Measurements from ENCODE around the gene ALKBH4.

Gene ALKBH4

DNA sequence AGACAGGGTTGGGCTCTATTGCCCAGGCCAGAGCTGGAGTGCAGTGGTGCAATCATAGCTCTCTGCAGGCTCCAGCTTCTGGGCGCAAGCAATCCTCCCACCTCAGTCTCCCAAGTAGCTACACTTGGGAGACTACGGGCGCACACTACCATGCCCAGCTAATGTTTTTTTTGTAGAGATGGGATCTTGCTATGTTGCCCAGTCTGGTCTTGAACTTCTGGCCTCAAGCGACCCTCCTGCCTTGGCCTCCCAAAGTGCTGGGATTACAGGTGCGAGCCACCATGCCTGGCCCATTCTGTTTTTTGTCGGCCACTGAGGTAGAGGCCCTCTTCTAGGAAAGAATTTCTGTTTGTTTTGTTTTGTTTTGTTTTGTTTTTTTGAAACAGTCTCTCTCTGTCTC lies 12.2 kb downstream of the ALKBH4 start:
- no peak for DNase-seq

DNA sequence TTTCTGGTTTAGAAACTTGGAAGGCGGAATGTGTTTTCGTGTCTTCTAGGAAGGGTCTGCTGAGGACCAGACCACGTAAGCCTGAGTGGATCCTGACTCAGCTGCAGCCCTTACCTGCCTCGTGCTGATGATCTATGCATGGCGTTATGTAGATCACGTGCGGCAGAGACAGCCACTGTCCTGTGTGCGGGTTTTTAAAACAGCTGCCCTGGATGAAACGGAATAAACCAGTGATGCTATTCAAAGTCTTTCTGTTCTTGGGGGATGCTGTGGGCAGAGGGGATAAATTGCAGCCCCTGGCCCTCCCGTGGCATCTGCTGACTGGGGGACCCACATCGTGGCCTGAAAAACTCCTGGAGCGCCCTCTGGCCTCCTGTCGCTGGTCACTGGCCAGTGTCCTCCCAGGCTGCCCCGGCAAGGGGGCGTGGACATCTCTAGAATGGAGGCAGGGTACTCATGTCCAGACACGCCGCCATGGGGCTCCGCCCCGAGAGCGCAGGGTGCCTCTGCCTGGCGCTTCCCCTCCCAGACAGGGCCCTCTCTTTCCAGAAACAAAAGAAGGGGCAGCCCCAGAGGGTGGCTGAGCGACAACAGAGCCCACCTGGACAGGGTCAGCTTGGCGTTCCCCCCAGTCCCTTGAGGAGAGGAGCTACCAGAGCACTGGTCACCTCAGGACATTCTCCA lies 13.2 kb downstream of the ALKBH4 start:
- DNase-seq, result no peak

DNA sequence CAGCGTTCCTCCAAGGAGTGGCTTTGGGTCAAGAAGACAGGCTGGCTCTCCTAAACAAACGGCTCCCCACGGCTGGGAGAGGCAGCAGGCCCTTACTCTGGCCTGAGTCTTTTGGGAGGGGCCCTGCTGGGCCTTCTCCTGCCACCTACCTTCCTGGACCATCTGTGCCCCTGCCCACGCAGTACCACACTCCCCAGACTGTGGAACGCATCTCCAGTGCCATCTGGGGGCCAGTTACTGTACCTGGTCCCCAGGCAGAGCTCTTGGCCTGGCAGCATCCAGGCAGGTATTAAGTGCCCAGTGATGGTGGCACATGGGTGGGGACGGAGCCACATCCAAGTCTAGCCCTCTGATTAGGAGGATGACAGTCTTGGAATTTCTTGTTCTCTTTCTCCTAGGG lies 14.4 kb downstream of the ALKBH4 start:
- no peak for DNase-seq

DNA sequence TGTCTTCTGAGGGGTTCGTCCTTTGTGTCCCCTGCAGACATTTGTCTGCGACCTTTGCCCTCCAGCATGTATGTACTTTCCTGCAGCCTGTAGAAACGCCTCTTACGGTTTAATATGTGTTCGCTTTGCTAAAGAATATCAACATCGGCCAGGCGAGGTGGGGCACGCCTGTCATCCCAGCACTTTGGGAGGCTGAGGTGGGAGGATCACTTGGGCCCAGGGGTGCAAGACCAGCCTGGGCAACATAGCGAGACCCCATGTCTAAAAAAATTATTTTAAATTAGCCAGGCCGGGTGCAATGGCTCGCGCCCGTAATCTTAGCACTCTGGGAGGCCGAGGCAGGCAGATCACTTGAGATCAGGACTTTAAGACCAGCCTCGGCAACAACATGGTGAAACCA lies 15.5 kb downstream of the ALKBH4 start:
- no peak for DNase-seq

DNA sequence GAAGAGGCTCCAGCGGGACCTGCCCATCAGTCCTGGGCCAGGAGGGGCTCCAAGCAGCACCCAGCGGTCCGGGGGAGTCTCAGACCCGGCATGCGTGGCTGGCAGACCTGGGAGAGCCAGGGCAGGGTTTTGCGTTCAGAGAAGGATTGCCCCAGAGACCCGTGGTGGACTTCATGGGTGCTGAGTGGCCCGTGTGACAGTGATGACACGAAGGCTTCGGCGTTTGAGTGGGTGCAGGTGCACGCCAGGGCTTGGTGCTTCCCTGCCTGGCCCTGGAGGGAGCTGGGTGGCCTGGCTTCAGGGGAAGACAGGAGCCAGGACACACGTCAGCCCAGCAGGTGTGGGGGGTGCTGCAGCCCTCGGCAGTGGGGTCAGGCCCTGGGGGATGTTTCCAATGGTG lies 17.4 kb downstream of the ALKBH4 start:
- no peak for DNase-seq

DNA sequence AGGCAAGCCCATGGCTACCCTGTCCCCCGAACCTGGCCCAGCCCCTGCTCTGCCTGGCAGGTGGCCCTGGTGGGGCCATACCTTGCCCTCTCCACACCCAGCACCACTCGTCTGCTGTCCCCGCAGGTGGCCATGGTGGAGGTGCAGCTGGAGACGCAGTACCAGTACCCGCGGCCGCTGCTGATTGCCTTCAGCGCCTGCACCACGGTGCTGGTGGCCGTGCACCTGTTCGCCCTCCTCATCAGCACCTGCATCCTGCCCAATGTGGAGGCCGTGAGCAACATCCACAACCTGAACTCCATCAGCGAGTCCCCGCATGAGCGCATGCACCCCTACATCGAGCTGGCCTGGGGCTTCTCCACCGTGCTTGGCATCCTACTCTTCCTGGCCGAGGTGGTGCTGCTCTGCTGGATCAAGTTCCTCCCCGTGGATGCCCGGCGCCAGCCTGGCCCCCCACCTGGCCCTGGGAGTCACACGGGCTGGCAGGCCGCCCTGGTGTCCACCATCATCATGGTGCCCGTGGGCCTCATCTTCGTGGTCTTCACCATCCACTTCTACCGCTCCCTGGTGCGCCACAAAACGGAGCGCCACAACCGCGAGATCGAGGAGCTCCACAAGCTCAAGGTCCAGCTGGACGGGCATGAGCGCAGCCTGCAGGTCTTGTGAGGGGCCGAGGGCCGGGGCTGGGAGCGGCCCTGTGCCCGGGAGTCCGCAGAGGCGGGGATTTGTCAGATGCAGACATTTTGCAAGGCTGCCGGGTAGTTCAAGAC lies 18.1 kb downstream of the ALKBH4 start:
- no peak for DNase-seq

DNA sequence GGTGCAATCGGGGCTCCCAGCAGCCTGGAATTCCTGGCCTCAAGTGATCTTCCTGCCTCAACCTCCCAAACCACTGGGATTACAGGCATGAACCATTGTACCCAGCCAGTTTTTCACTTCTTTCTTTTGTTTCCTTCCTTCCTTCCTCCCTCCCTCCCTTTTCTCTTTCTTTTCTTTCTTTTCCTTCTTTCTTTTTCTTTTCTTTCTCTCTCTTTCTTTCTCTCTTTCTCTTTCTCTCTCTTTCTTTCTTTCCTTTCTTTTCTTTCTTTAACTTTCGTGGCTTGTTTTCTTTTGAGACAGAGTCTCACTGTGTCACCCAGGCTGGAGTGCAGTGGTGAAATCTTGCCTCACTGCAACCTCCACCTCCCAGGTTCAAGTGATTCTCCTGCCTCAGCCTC lies 19.0 kb downstream of the ALKBH4 start:
- no peak for DNase-seq

DNA sequence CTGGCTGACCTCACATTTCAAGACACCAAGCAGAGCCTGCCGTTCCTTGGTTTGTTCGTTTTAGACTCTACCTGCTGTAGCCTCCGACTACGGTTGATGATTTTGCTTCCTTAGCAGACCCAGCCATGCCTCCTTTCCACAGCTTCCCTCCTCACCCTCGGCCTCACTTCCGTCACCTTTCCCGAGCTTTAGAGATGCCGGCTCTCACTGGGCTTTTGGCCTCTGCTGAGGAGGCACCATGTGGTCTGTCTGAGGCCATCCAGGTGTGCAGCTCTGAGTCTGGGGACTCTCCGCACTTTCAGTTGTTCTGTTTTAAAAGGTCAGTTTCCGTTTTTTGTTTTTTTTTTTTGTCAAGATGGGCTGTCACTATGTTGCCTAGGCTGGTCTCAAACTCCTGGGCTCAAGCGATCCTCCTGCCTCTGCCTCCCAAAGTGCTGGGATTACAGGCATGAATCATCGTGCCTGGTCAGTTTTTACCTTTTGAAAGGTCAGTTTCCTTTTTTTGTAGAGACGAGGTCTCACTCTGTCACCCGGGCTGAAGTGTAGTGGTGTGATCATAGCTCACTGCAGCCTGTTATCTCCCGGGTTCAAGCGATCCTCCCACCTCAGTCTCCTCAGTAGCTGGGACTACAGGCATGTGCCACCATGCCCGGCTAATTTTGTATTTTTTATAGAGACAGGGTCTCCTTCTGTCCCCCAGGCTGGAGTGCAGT lies 19.5 kb downstream of the ALKBH4 start:
- no peak for DNase-seq

DNA sequence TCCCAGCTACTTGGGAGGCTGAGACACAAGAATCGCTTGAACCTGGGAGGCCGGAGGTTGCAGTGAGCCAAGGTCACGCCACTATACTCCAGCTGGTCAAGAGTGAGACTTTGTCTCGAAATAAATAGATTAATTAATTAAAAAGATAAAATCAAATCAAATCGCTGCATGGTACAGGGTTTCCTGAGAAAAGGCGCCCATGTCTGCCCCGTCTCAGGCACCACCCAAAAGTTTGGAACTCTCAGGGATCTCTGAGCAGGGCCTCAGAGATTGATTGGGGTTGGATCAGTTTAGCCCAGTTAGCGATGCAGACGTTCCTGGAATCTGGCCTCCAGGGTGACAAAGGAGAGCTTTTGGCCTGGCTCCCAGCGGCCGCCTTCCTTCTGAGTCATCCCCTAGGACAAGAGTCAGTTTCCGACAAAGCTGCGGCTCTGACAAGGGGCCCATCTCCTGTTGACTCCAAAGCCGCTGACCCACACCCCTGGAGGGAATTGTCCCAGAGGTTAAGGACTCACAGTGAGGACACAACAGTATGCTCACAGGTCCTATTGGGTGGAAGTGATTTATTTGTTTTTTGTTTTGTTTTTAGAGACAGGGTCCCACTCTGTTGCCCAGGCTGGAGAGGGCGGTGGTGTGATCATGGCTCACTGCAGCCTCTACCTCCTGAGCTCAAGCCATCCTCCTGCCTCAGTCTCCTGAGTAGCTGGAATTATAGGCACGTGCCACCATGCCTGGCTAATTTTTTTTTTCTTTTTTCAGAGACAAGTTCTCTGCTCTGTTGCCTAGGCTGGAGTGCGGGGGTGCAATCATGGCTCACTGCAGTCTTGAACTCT lies 24.5 kb downstream of the ALKBH4 start:
- peak; percentile 70 for DNase-seq

DNA sequence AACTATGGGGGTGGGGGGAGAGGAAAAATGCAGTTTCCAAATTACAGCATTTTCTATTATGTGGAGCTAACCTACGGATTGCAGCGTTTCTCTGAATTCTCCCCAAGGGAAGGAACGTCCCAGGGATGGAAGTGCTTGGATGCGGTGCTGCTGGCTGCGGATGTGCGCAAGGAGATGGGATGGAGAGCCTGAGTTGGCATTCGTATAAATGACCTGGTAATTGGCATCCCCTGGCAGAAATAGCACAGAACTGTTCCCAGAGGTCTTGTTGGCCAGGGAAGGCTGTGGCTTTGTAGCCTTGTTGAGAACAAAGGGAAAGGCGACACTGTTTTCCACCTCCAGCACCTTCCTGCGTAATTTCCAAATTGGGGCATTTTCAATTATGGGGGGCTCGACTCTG lies 28.5 kb downstream of the ALKBH4 start:
- no peak for DNase-seq

DNA sequence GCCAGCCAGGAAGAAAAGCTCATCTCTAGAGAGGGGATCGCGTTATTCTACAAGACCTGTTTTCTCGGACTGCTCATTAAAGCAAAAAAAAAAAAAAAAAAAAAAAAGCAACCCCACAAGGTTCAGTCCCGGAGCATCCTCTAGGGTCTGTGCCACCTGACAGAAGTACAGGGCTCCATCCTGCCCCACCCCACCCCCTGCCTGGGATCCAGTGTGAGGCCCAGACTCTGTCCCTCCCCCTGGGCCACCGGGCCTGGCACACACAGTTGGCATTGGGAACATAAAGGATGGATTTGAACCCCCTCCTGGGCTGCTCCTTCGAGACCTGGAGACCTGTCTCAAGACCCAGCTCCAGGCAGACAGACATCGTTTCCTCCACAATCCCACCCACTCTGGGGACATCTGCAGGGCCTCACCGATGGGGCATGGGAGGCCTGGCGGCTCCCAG lies 30.6 kb downstream of the ALKBH4 start:
- DNase-seq, result no peak

DNA sequence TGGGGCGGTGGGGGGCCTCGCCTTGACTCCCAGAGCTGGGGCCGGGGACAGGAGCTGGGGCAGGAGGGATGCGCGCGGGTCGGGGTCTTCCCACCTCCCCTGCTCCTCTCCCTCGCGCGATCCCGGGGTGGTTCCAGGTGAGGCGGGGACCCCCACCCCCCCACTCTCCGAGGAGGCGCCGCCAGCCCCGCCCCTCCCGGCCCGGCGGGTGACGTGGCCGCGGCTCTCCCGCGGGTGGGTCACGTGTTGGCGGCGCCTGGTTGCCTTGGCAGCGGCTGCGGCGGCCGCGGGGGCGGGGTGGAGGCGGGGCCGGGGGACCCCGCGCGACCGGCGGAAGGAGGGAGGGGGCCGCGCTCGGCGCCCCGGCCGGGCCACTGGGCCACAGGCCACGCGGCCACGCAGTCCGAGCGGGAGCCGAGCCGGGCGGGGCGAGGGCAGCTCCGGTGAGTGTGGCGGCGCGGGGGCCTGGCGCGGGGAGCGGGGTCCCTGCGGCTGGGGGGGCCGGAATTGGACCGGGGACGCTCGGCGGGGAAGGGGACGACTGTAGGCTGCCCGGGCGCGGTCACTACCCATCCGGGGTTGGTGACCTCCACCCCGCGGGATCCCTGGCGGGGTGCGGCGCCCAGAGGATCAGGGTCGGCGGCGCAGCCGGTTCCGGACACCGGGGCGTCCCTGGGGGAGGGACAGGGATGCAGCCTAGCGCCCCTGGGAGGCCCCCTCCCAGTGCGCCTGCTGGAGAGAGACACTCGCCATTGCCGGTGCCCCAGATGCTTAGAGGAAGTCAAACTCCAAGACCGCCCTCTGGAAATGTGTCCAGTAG lies 31.2 kb downstream of the ALKBH4 start, which contains the start of gene ORAI2:
Gene ORAI2, plus strand, starts transcription at position 357 of the 820 bp plus-strand sequence. CDS start 5,382 bp downstream, outside the sequence.
- DNase-seq, result peak; percentile 30

DNA sequence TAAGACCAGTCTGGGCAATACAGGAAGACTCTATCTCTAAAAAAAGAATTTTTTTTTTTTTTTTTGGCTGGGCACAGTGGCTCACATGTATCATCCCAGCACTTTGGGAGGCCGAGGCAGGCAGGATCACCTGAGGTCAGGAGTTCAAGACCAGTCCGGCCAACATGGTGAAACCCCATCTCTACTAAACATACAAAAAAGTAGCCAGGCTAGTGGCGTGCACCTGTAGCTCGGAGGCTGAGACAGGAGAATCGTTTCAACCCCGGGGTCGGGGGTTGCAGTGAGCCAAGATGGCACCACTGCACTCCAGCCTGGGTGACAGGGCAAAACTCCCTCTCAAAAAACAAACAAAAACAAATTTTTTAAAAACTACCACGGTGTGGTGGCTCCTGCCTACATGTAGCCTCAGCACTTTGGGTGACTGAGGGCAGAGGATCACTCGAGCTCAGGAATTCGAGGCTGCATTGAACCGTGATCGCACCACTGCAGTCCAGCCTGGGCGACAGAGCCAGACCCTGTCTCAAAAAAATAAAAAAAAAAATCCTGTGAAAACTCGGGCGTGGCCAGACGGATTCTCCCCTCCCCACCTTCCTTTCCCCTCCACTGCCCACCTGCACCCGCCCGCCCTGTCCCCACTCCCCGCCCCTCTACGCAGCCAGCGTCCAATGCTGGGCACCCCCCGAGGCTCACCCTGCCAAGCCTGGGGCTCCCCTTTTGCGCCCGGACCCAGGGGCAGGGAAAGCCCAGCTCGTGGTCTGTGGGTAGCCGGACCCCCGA lies 32.0 kb downstream of the ALKBH4 start:
- no peak for DNase-seq

DNA sequence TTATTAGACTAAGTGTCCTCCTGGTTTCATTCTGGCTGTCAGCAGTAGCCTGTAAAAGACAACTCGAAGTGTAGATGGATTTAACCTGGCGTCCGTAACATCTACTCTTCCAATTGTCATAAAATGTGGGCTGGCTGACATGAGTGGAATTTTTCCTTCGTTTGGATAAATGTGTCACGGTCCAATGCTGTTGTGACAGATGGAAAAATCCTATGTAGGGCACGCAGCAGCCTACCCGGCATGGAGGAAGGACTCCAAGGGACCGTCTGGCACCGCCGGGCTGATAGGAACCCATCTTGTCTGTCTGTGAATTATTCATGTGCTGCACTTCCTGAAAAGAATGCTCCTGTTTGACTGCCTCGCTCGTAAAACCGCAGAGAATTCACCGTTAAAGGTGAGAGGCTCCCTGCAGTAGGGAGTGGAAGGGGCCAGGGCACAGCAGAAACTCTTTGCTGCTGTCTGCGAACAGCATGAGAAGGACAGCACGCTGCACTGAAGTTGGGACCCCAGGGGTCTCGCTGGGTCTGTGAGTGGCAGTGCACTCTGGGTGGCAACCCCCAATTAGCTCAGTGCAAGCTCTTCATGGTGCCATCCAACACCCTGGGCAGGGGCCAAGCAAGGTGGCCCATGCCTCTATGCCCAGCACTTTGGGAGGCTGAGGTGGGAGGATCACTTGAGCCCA lies 32.9 kb downstream of the ALKBH4 start:
- no peak for DNase-seq

DNA sequence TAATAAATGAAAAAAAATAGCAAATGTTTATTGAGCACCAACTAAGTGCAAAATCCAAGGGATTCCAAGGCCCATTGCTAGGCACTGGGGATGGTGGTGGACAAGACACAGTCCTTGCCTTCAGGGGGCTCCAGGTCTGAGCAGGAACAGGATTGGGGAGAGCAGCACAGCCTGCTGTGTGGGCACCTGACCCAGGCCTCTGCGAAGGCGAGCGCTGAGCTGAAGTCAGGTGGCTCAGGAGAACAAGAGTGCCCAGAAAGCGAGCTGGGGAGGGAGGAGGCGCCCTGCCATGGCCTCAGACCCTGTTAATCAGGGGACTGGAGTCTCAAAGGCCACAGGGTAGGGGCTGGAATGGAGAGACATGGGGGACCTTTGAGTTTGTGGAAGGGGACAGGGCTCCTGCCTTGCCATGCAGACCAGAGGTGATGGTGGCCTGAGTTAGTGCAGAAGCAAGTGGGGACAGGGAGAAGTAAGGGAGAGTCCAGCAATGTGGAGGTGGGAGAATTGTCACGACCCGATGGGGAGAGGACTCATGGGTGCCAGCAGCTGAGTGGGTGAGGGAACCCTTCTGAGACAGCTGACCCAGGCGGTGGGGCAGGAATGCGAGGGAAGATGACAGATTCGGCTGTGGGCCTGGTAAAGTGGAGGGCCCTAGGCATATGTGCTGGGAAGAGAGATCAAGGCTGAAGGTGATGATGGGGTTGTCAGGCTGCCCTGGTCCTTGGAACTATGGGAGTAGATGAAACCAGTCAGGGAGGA lies 35.3 kb downstream of the ALKBH4 start:
- DNase-seq, result no peak

DNA sequence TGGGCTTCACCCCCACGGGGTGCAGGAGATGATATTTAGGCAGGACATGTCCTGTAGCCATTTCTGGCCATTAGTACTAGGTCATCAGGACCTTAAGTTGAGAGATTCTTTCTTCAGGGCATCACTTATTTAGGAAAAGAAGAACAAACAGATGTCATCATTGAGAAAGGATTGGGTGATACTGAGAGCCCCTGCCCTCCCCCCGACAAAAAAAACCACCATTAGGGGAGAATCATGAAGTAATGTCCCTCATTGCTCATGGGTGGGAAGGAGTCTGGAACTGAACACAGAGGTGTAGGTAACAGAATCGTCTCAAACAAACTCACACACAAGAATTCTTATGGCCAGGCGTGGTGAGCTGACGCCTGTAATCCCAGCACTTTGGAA lies 37.7 kb downstream of the ALKBH4 start:
- no peak for DNase-seq

DNA sequence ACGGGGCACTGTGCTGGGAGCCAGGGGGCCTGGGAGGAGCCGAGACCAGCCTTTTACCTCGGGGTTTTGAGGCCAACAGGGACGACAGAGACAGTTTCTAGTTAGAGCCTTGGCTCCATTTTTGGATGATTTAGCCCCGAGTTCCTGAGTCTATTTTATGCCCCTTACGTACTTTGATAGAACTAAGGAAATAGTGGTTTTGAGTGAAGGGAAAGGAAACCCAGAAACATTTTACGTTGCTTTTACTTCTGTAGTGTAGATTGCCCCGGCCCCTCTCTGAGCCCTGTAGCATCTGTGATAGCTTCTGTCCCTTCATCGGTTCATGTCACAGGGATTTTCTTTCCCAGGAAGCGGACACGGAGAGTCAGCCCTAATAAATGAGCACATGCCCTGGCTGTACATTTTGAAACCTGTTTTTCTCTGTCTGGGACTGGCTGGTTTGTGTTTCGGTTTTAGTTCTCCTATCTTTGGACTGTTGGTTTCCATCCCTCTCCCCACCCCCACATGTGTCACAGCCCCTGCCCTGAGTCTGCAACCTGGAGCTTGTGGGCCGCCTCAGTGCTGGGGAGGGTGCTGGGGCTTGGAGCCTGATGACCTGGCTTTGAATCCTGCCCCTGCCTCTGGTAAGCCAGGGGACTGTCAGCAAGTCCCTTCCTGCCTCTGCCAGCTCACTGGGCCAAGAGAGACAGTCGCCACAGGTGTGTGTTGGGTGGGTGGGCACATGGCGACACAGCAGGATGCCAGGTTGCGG lies 38.2 kb downstream of the ALKBH4 start:
- no peak for DNase-seq

DNA sequence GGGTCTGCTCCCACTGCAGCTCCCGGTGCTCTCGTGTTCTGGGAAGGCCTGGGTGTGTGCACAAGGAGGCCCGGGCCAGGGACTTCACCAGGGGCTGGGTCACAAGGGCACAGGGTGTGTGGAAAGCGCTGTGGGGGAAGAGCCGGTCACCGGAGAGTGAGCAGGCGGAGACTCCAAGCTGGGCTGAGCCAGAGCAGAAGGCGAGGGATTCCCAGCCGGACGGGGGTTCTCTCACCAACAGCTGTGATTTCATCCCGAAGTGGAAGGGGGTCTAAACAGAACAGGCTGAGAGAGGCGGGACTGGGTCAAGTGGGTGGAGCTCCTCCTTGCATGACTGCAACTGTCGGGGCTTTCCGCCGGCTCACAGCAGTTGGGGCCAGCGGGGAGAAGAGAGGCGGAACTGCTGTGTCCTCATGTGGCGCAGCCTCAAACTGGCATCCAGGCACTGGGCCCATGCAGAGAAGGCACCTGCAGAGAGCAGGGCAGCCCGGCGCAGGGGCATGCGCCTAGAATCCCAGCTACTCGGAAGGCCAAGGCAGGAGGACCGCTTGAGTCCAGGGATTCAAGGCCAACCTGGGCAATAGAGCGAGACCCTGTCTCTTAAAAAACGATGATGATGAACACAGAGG lies 38.9 kb downstream of the ALKBH4 start:
- DNase-seq, result no peak
